GM21717 (cell line): ENCODE results near the gene HBG1.
"Not testable (repeated sequence)": the region's sequence is repeated elsewhere in the genome, so short reads cannot be mapped to it uniquely, and the experiment has no call there.

Experiments
- ATAC-seq: cut with Tn5 transposase; IDR thresholded peaks from one replicate; pipeline ENCODE4 v1.9.1; 2021; ENCODE audit warnings: mild to moderate bottlenecking, moderate library complexity; ENCODE audit not compliant: unreplicated experiment

The HBG1 gene

GRCh38 chr11:5249807-5250396 is at the start of gene HBG1:
TSS of gene HBG1 (minus strand) at chr11:5249857. CDS start at chr11:5249804, 53 bp downstream.
- not testable (repeated sequence) for ATAC-seq

GRCh38 chr11:5298451-5298850 is 48.8 kb upstream of the HBG1 start:
- ATAC-seq: no peak

DNA sequence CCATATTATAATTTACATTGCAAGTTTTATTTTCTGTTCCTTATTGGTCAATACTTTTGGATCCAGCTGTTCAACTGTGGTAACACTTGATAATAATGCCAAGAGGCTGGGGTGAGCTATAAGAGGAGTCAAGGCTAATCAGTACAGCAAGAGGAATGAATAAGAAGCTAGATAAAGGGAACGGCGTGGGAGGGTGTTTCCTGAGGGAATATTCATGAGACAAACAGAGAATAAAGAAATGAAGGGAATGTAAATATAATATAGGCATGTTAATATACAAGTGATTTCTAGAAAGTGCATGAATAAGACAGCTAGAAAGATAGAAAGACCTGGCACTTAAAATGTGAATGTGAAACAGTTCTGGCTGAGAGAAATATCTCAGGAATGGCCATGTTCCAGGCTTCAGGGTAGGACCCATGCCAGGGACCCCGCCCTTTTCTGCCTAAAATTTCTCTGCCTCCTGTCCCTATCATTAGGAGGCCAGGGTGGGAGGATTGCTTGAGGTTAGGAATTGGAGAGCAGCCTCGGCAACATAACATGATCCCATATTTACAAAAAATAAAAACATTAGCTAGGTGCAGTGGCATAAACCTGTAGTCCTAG is 48.2 kb upstream of the HBG1 start:
- ATAC-seq: no peak

DNA sequence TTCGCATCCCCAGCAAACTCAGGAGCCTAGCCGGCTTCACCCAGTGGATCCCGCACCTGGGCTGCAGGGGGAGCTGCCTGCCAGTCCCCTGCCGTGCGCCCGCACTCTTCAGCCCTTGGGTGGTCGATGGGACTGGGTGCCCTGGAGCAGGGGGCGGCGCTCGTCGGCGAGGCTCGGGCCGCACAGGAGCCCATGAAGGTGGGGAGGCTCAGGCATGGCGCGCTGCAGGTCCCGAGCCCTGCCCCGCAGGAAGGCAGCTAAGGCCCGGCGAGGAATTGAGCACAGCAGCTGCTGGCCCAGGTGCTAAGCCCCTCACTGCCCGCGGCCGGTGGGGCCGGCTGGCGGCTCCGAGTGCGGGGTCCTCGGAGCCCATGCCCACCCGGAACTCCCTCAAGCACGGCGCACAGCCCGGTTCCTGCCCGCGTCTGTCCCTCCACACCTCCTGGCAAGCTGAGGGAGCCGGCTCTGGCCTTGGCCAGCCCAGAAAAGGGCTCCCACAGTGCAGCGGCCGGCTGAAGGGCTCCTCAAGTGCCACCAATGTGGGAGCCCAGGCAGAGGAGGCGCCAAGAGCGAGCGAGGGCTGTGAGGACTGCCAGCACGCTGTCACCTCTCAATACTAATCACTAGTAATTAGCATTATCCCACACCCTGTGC is 44.8 kb upstream of the HBG1 start:
- not testable (repeated sequence) for ATAC-seq

GRCh38 chr11:5293028-5293427 is 43.4 kb upstream of the HBG1 start:
- no peak for ATAC-seq

DNA sequence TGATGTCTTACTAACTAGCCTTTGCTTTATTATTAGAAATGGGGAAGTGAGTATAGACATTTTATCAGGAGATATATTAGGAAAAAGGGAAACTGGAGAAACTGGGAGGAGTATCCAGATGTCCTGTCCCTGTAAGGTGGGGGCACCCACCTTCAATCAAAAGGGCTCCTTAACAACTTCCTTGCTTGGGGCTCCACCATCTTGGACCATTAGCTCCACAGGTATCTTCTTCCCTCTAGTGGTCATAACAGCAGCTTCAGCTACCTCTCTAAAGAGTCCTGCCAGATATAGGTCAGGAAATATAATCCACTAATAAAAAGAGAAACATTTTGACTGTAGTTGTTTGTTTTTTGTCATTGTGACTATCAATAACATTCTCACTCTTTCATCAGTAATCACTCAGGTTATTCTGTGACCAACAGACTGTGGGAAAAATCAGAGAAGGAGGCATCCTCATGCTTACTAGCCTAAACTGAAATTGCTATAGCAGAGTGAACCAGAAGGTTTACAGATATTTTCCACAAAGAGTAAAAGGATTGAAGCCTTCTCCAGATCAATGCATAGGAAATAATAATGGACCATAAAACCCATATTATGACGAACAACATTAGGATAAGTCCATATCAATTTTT is 41.7 kb upstream of the HBG1 start:
- ATAC-seq: peak; percentile 93

DNA sequence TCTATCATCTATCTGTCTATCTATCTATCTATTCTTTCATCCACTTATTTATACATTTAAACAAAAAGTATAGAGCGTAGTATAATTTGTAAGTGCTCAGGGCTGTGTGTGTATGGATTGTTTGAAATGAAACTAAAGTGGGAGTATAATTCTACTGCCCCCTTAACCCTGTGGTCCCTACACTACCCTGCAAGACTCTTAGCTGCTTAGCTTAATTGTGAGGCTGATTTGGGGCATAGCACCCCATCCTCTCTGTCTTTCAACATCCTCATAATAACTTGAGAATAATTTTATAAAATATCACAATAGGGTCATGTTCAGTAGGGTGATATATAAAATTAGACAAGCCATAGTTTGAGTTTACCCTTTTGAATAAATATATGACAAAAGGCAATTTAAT is 40.4 kb upstream of the HBG1 start:
- ATAC-seq: no peak

- ATAC-seq: no peak
Observed at GRCh38 chr11:5289696-5290095, 40.0 kb upstream of the HBG1 start.

DNA sequence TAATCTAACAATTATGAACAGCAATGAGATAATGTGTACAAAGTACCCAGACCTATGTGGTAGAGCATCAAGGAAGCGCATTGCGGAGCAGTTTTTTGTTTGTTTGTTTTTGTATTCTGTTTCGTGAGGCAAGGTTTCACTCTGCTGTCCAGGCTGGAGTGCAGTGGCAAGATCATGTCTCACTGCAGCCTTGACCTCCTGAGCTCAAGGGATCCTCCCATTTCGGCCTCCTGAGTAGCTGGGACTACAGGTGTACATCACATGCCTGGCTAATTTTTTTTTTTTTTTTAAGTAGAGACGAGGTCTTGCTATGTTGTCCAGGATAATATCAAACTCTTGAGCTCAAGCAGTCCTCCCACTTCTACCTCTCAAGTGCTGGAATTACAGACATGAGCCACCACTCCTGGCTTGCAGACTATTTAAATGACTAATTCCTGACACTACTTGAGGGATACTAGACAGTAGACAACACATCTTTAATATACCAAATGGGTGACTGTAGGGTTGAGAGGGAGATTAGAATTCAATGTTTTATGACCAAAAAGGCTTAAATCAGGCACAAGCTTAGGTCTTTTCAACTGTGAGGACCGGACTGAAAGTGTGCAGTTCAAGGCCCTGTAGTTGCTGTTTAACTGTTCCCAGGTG is 39.4 kb upstream of the HBG1 start:
- ATAC-seq: no peak

DNA sequence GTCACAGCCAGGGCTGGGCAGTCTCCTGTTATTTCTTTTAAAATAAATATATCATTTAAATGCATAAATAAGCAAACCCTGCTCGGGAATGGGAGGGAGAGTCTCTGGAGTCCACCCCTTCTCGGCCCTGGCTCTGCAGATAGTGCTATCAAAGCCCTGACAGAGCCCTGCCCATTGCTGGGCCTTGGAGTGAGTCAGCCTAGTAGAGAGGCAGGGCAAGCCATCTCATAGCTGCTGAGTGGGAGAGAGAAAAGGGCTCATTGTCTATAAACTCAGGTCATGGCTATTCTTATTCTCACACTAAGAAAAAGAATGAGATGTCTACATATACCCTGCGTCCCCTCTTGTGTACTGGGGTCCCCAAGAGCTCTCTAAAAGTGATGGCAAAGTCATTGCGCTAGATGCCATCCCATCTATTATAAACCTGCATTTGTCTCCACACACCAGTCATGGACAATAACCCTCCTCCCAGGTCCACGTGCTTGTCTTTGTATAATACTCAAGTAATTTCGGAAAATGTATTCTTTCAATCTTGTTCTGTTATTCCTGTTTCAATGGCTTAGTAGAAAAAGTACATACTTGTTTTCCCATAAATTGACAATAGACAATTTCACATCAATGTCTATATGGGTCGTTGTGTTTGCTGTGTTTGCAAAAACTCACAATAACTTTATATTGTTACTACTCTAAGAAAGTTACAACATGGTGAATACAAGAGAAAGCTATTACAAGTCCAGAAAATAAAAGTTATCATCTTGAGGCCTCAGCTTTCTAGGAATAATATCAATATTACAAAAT is 38.6 kb upstream of the HBG1 start:
- no peak for ATAC-seq

GRCh38 chr11:5286901-5287300 is 37.2 kb upstream of the HBG1 start:
- ATAC-seq: no peak

DNA sequence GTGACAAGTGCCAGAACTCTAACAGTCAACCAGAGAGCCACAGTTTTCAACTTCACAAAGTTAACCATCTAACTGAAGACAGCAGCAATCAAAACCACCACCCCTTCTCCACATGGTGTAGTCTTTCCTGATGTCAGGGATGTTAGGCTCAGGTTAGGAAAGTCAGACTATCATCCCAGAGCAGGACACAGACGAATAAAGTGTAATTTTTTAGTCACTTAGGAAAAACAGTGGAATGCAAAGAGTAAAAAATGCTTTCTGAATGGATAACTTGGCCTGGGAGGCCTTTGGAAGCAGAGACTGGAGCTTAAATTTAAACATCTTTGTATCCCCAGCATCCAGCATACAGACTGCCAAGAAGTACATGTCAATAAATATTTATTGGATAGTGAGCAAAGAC is 36.7 kb upstream of the HBG1 start:
- no peak for ATAC-seq

DNA sequence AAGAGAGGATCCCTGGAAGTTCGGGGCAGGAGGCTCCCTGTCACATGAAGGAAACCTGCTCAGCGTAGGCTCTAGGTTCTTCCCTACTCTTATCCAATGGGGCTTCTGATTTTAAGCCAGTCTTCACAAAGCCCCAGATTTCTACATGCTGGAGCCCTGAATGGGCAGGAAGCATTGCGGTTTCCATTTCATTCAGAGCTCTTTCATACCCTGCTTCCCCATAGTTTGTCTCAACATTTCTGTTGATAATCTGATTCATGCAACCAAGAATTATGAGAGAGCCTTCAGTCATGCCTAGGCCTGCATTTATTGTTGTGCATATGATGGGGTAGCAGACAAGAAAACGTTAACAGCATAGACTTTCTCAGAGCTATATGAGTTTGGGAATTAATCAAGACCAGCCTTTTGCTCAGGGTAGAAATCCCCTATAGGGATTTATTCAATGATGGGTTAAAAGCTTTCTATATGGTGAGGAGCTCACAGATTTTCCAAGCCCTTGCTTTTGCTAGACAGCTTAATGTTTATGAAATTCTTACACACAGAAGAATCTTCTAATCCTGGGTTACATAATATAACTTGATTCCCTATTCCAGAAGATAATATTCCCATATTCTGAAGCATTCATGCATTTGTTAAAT is 36.2 kb upstream of the HBG1 start:
- no peak for ATAC-seq

DNA sequence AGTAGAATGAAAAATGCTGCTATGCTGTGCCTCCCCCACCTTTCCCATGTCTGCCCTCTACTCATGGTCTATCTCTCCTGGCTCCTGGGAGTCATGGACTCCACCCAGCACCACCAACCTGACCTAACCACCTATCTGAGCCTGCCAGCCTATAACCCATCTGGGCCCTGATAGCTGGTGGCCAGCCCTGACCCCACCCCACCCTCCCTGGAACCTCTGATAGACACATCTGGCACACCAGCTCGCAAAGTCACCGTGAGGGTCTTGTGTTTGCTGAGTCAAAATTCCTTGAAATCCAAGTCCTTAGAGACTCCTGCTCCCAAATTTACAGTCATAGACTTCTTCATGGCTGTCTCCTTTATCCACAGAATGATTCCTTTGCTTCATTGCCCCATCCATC is 35.0 kb upstream of the HBG1 start:
- ATAC-seq: no peak

- no peak for ATAC-seq
Observed at GRCh38 chr11:5283882-5284281, 34.2 kb upstream of the HBG1 start.

DNA sequence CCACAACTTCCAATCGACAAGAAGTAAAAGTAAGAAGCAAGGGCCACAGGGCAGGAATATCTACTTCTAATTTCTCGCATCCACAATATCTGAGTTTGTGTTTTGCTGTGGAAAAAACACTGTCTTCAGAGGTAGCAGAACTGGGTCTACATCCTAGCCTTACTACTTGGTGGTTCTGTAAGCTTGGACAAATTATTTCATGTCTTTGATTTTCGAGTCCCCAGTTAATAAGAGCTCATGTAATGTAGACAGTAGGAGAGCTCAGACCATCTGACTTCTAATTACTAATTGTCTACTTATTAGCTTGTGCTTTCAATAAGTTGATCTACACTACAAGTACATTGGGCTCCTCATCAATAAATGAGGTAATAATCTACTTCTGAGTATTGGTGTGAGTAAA is 33.4 kb upstream of the HBG1 start:
- ATAC-seq: no peak

DNA sequence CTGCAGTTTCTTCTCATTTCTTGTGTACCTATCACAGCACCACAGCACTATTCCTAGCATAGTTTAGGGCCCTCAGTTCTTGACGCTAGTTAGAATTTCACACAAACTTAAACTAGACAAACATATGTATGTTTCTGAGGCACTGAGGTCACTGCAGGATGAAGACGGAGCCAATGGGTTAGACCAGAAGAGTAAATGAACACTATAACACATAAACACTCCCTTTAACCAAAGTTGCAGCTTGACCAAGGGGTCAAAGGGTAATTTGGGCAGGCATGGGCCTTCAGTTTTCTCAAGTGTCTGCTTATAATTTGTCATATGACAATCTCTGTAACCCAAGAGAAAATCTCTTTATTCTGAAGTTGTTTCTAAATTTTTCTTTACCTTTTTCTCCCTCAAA is 33.0 kb upstream of the HBG1 start:
- no peak for ATAC-seq

DNA sequence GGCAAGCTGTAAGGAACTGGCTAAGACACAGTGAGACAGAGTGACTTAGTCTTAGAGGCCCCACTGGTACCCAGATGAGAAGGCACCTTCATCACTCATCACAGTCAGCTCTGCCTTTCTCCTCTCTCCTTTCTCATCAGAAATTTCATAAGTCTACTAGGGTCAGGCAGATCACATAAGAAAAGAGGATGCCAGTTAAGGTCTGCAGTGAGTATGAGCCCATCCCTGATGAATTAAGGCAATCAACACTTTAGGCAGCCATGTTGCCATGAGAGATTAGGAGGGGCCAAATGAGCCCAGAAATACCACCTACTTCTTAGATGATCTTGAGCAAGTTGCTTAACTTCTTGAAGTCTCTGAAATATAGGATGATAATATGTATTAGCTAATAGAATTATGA is 31.9 kb upstream of the HBG1 start:
- ATAC-seq: no peak

- ATAC-seq: peak; percentile 92
Observed at GRCh38 chr11:5280582-5281102, 31.0 kb upstream of the HBG1 start.

DNA sequence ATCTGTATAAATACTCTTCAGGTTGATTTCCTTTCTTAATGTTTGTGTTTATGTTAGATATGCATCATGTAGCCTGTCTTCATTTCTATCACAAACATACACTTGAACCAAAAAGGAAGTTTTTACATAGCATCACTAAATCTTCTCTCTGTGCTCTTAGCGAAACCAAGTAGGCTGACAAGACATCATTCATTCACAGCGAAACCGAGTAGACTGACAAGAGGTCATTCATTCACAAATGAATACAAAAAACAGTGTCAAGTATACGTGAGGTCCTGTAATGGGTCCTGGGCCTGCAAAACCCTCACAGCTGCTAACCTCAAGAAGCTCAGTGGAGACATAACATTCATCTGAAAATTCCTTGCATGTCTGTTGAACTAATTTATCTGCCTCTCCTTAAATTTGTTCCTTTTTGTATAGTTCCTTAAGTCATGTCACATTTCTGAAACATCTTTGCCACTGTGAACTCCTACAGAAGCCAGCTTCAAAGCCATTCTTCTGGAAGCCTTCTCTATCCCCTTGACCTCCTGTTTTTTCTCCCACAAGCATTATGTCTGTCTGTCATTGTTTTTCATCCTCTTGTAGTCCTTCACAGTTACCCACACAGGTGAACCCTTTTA is 29.9 kb upstream of the HBG1 start:
- ATAC-seq: no peak
